LNCAP (cell line): ENCODE data around the gene CPNE5.

Source experiments
- TF ChIP-seq, protein P1 (sequence below): fragments of 450-650 bp; IDR thresholded peaks from 2 replicates; pipeline ENCODE4 v1.5.1; 2017; ENCODE audit warnings: mild to moderate bottlenecking

The CPNE5 gene

GRCh38 chr6:36700071-36700812 is 139.0 kb downstream of the CPNE5 start:
- TF ChIP-seq, protein P1, sequence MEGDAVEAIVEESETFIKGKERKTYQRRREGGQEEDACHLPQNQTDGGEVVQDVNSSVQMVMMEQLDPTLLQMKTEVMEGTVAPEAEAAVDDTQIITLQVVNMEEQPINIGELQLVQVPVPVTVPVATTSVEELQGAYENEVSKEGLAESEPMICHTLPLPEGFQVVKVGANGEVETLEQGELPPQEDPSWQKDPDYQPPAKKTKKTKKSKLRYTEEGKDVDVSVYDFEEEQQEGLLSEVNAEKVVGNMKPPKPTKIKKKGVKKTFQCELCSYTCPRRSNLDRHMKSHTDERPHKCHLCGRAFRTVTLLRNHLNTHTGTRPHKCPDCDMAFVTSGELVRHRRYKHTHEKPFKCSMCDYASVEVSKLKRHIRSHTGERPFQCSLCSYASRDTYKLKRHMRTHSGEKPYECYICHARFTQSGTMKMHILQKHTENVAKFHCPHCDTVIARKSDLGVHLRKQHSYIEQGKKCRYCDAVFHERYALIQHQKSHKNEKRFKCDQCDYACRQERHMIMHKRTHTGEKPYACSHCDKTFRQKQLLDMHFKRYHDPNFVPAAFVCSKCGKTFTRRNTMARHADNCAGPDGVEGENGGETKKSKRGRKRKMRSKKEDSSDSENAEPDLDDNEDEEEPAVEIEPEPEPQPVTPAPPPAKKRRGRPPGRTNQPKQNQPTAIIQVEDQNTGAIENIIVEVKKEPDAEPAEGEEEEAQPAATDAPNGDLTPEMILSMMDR, result no peak

DNA sequence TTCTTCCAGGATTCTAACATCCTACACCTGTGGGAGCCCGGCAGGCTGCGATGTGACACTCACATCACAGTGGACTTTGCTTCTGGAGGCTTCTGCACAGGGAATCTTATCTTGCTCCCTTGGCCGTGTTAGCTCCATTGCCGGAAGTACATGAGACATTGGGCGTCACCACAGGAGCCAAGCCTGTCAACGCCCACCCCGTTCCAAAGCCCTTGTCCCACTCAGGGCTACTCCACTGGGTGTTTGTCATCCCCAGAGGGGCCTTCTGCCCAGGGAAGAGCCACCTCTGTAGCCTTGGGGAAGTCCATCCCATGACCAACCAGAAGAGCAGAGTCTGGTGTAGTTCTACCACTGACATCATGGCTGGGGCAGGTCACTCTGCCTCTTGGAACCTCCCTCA is 139.9 kb downstream of the CPNE5 start:
- TF ChIP-seq, protein P1, result no peak

- TF ChIP-seq, protein P1, result no peak
Observed at GRCh38 chr6:36698871-36699271, 140.4 kb downstream of the CPNE5 start.

GRCh38 chr6:36698196-36698595 is 141.0 kb downstream of the CPNE5 start:
- TF ChIP-seq, protein P1, result no peak

DNA sequence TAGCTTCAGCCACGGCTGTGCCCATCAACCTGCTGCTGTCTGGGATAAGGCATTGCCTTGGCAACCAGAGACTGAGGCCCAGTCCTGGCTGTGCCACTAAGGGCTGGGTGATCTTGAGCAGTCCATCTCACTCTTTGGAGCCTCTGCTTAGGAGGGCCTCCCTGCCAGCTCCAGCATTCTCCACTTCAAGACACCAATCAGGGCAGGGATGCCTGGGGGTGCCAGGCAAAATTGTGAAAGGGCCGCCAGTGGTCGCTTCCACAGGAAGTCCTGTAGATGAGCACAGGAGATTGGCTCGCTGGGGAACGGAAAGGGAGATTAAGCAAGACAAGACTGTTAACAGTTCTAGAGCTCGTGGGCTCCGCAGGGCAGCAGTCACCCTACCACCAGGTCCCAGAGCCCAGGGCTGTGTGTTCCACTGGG is 141.8 kb downstream of the CPNE5 start, which contains the start of gene RAB44:
Gene RAB44, plus strand, starts transcription at position 346 of the 423 bp plus-strand sequence. CDS start 6,410 bp downstream, outside the sequence.
- TF ChIP-seq, protein P1, result no peak

DNA sequence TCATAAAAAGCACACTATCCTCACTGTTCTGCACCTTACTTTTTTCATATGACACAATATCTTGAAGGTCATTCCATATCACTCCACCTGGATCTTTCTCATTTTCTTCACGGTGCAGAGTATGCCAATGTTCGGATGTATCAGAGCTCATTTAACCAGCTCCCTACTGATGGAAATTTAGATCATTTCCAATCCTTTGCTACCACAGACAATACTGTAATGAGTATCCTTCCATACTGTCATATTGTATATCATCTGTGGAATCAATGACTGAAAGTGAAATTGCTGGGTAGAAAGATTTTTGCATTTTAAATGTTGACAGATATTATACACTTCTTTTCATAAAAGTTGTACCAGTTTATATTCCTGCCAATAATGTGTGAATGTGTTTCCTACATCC is 143.8 kb downstream of the CPNE5 start:
- TF ChIP-seq, protein P1, result no peak

GRCh38 chr6:36694616-36695015 is 144.6 kb downstream of the CPNE5 start:
- TF ChIP-seq, protein P1, result no peak
